GM12891 (cell line): ENCODE measurements around the gene GPR55.

ENCODE experiments used
- PAX5 ChIP-seq: IDR thresholded peaks from 2 replicates; pipeline ENCODE4 v1.6.1; 2011; ENCODE audit warnings: low read length, moderate library complexity, mild to moderate bottlenecking; ENCODE audit not compliant: insufficient read depth, severe bottlenecking
- POLR2A ChIP-seq: IDR thresholded peaks from 2 replicates; pipeline ENCODE4 v1.6.1; 2011; ENCODE audit warnings: low read depth, low read length, control low read depth
- POLR2AphosphoS5 ChIP-seq: IDR thresholded peaks from 2 replicates; pipeline ENCODE4 v1.6.1; 2011; ENCODE audit warnings: low read depth, low read length, control low read depth
- POU2F2 ChIP-seq: IDR thresholded peaks from 2 replicates; pipeline ENCODE4 v1.6.1; 2011; ENCODE audit warnings: low read depth, mild to moderate bottlenecking, control low read depth, low read length, moderate library complexity
- TAF1 ChIP-seq: IDR thresholded peaks from 2 replicates; pipeline ENCODE4 v1.6.1; 2011; ENCODE audit warnings: low read depth, low read length, control low read depth

GRCh38 chr2:230910546-230911177, 14.4 kb downstream of the GPR55 start:
- TF ChIP-seq POLR2A (no peak), POLR2AphosphoS5 (no peak), TAF1 (no peak), PAX5 (no peak), POU2F2 (no peak)
